Measurements from ENCODE around the gene ADIRF.
"Not testable (repeated sequence)": the region's sequence is repeated elsewhere in the genome, so short reads cannot be mapped to it uniquely, and the experiment has no call there.

The ADIRF gene

GRCh38 chr10:86968271-86968993, at the start of gene ADIRF:
TSS of gene ADIRF (plus strand) at chr10:86968482. CDS start at chr10:86968545, 63 bp downstream.
- DNase-seq (ENCODE audit: low read depth): no peak

GRCh38 chr10:86922553-86922961, 45.7 kb upstream of the ADIRF start:
- no peak for DNase-seq (ENCODE audit: low read depth)

GRCh38 chr10:86929468-86930380, 38.6 kb upstream of the ADIRF start:
- no peak for DNase-seq (ENCODE audit: low read depth)

GRCh38 chr10:86931872-86932271, 36.4 kb upstream of the ADIRF start:
- no peak for DNase-seq (ENCODE audit: low read depth)

GRCh38 chr10:86932674-86933073, 35.6 kb upstream of the ADIRF start:
- DNase-seq (ENCODE audit: low read depth): no peak

GRCh38 chr10:86934162-86934711, 34.0 kb upstream of the ADIRF start:
- DNase-seq (ENCODE audit: low read depth): not testable (repeated sequence)

GRCh38 chr10:86936661-86937501, 31.4 kb upstream of the ADIRF start:
- no peak for DNase-seq (ENCODE audit: low read depth)

GRCh38 chr10:86937502-86938154, 30.7 kb upstream of the ADIRF start:
- DNase-seq (ENCODE audit: low read depth): no peak

- no peak for DNase-seq (ENCODE audit: low read depth)
Observed at GRCh38 chr10:86938260-86938659, 30.0 kb upstream of the ADIRF start.

- DNase-seq (ENCODE audit: low read depth): not testable (repeated sequence)
Observed at GRCh38 chr10:86940076-86940475, 28.2 kb upstream of the ADIRF start.

GRCh38 chr10:86940677-86941076, 27.6 kb upstream of the ADIRF start:
- no peak for DNase-seq (ENCODE audit: low read depth)

GRCh38 chr10:86941426-86941825, 26.9 kb upstream of the ADIRF start:
- DNase-seq (ENCODE audit: low read depth): no peak

GRCh38 chr10:86941991-86942421, 26.3 kb upstream of the ADIRF start:
- DNase-seq (ENCODE audit: low read depth): no peak

- no peak for DNase-seq (ENCODE audit: low read depth)
Observed at GRCh38 chr10:86942441-86943315, 25.6 kb upstream of the ADIRF start.

GRCh38 chr10:86943316-86944030, 24.8 kb upstream of the ADIRF start:
- DNase-seq (ENCODE audit: low read depth): no peak

GRCh38 chr10:86944031-86944419, 24.3 kb upstream of the ADIRF start:
- no peak for DNase-seq (ENCODE audit: low read depth)

GRCh38 chr10:86944471-86944870, 23.8 kb upstream of the ADIRF start:
- DNase-seq (ENCODE audit: low read depth): no peak

- no peak for DNase-seq (ENCODE audit: low read depth)
Observed at GRCh38 chr10:86944907-86945306, 23.4 kb upstream of the ADIRF start.

GRCh38 chr10:86945361-86946212, 22.7 kb upstream of the ADIRF start:
- no peak for DNase-seq (ENCODE audit: low read depth)

Data from stimulated activated CD8-positive, alpha-beta memory T cell treated with anti-CD3 and anti-CD28 coated beads, Interleukin-4, amount 100 ng/mL, for 24 hours (primary cell).